Sigmoid colon (tissue), 4 donors: Measurements from ENCODE around the gene BIN1.

Experiments used
- EP300 ChIP-seq, 4 donors: sonication (generic); formaldehyde crosslinking; IDR thresholded peaks; one replicate each; pipeline ENCODE4 v1.6.1; 2017; ENCODE audit warnings: antibody characterized with exemption in 4 of 4
- POLR2A ChIP-seq, 2 donors: fragments of 450-650 bp; IDR thresholded peaks; one replicate each; pipeline ENCODE4 v1.6.1; 2016; ENCODE audit warnings: antibody characterized with exemption in 2 of 2, mild to moderate bottlenecking in 2 of 2, moderate library complexity in 2 of 2
- TF ChIP-seq, protein P1 (sequence below), 4 experiments: fragments of 450-650 bp in 3 of 4; fragments of 200-600 bp in 1 of 4; IDR thresholded peaks; one replicate each; pipeline ENCODE4 v1.5.1; 2016 to 2019; ENCODE audit warnings: antibody characterized with exemption in 4 of 4, mild to moderate bottlenecking in 3 of 4, moderate library complexity in 2 of 4

DNA sequence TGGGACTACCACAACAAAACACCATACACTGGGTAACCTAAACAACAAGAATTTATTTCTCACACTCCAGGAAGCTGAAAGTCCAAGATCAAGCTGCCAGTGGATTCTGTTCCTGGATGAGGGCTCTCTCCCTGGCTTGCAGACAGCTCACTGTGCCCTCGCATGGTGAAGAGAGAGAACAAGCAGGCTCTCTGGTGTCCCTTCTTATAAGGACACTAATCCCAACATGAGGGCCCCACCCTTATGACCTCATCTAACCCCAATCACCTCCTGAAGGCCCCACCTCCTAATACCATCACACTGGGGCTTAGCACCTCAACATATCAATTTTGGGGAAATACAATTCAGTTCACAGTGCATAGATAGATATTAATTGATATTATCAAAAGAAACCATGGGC, 83.5 kb downstream of the BIN1 start:
- TF ChIP-seq, protein P1, sequence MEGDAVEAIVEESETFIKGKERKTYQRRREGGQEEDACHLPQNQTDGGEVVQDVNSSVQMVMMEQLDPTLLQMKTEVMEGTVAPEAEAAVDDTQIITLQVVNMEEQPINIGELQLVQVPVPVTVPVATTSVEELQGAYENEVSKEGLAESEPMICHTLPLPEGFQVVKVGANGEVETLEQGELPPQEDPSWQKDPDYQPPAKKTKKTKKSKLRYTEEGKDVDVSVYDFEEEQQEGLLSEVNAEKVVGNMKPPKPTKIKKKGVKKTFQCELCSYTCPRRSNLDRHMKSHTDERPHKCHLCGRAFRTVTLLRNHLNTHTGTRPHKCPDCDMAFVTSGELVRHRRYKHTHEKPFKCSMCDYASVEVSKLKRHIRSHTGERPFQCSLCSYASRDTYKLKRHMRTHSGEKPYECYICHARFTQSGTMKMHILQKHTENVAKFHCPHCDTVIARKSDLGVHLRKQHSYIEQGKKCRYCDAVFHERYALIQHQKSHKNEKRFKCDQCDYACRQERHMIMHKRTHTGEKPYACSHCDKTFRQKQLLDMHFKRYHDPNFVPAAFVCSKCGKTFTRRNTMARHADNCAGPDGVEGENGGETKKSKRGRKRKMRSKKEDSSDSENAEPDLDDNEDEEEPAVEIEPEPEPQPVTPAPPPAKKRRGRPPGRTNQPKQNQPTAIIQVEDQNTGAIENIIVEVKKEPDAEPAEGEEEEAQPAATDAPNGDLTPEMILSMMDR (IDR thresholded peaks at IDR 0.05): no peak
- TF ChIP-seq POLR2A (IDR thresholded peaks at IDR 0.05) (no peak), EP300 (IDR thresholded peaks at IDR 0.05) (no peak)
